GM12878 (cell line): Measurements from ENCODE around the gene NXPE1. TPM values are rescaled to one million over a fixed set of nuclear protein-coding genes. Genes with fewer than 3 reads are reported as not detected.

Experiments used
- ASH2L ChIP-seq: fragments of 300-600, 200-600 bp; sonication (generic); IDR thresholded peaks from 2 replicates; pipeline ENCODE4 v1.6.1; 2017; ENCODE audit warnings: low read depth, mild to moderate bottlenecking, borderline replicate concordance
- ATF3 ChIP-seq: IDR thresholded peaks from 2 replicates; pipeline ENCODE4 v1.6.1; 2011; ENCODE audit warnings: low read depth, mild to moderate bottlenecking, low read length, moderate library complexity, borderline replicate concordance; ENCODE audit errors: extremely low read depth
- CHD4 ChIP-seq: fragments of 200-600 bp; sonication (generic); IDR thresholded peaks from 2 replicates; pipeline ENCODE4 v1.6.1; 2016; ENCODE audit warnings: mild to moderate bottlenecking
- EED ChIP-seq: sonication (generic); IDR thresholded peaks from 2 replicates; pipeline ENCODE4 v1.6.1; 2016; ENCODE audit warnings: antibody characterized with exemption, low read depth
- GATAD2B ChIP-seq: fragments of 450-650 bp; conservative IDR thresholded peaks from 2 replicates; pipeline ENCODE4 v1.6.1; 2017; ENCODE audit warnings: low read depth, mild to moderate bottlenecking, moderate library complexity
- IRF5 ChIP-seq: fragments of 450-650 bp; IDR thresholded peaks from 2 replicates; pipeline ENCODE4 v1.6.1; 2017; ENCODE audit warnings: borderline replicate concordance
- JUNB ChIP-seq: IDR thresholded peaks from 2 replicates; pipeline ENCODE4 v1.6.1; 2016; ENCODE audit warnings: antibody characterized with exemption, mild to moderate bottlenecking
- MXI1 ChIP-seq: fragments of 150-350 bp; IDR thresholded peaks from 2 replicates; pipeline ENCODE4 v1.6.1; 2011; ENCODE audit warnings: low read depth, mild to moderate bottlenecking, inconsistent platforms, low read length, improper control_type of control experiment
- MYC ChIP-seq: IDR thresholded peaks from 2 replicates; pipeline ENCODE4 v1.6.1; 2011; ENCODE audit warnings: mild to moderate bottlenecking, low read length, moderate library complexity, inconsistent platforms; ENCODE audit not compliant: insufficient read depth, insufficient replicate concordance, insufficient read length, severe bottlenecking
- NBN ChIP-seq: fragments of 450-650 bp; IDR thresholded peaks from 2 replicates; pipeline ENCODE4 v1.6.1; 2016
- NFYB ChIP-seq: IDR thresholded peaks from 2 replicates; pipeline ENCODE4 v1.6.1; 2011; ENCODE audit warnings: low read depth, mild to moderate bottlenecking, low read length, improper control_type of control experiment, moderate library complexity; ENCODE audit not compliant: insufficient read depth
- PKNOX1 ChIP-seq: fragments of 450-650 bp; IDR thresholded peaks from 2 replicates; pipeline ENCODE4 v1.6.1; 2016; ENCODE audit warnings: mild to moderate bottlenecking
- RAD51 ChIP-seq: fragments of 450-650 bp; IDR thresholded peaks from 2 replicates; pipeline ENCODE4 v1.6.1; 2016; ENCODE audit warnings: moderate library complexity, mild to moderate bottlenecking, inconsistent platforms
- SIN3A ChIP-seq: IDR thresholded peaks from 2 replicates; pipeline ENCODE4 v1.6.1; 2012; ENCODE audit warnings: low read depth, low read length, improper control_type of control experiment
- SKIL ChIP-seq: fragments of 450-650 bp; IDR thresholded peaks from 2 replicates; pipeline ENCODE4 v1.6.1; 2017; ENCODE audit warnings: mild to moderate bottlenecking, low read depth, inconsistent platforms; ENCODE audit not compliant: poor library complexity, severe bottlenecking
- SUPT20H ChIP-seq: IDR thresholded peaks from 2 replicates; pipeline ENCODE4 v1.6.1; 2011; ENCODE audit warnings: low read depth, mild to moderate bottlenecking, low read length, moderate library complexity, borderline replicate concordance; ENCODE audit not compliant: control insufficient read depth
- TARDBP ChIP-seq: IDR thresholded peaks from 2 replicates; pipeline ENCODE4 v1.6.1; 2016; ENCODE audit warnings: borderline replicate concordance
- ZNF384 ChIP-seq: IDR thresholded peaks from 2 replicates; pipeline ENCODE4 v1.6.1; 2012; ENCODE audit warnings: low read depth, mild to moderate bottlenecking, low read length, improper control_type of control experiment, borderline replicate concordance
- ZNF687 ChIP-seq: fragments of 450-650 bp; IDR thresholded peaks from 2 replicates; pipeline ENCODE4 v1.6.1; 2017; ENCODE audit warnings: mild to moderate bottlenecking, moderate library complexity
- ZZZ3 ChIP-seq: IDR thresholded peaks from 2 replicates; pipeline ENCODE4 v1.6.1; 2011; ENCODE audit warnings: low read depth; ENCODE audit not compliant: control insufficient read depth, insufficient read length
- polyA plus RNA-seq, 11 experiments: library from polyadenylated mRNA; depleted of rRNA in 4 of 11; unstranded in 6 of 11; stranded (reverse) in 5 of 11; fragments of >200 nt; fragmentation: Nextera tagmentation in 4 of 11; fragmentation: Illumina TruSeq in 1 of 11; extraction: Ambion mirVana in 4 of 11; extraction: Trizol in 1 of 11; gene quantifications; 1 replicate in 1 of 11; 2 replicates in 10 of 11; pipeline versions ENCODE4 v1.2.1 to v1.2.3, GENCODE V29; 2011 to 2016; ENCODE audit warnings: inconsistent platforms in 2 of 11, missing spikeins in 2 of 11, low read depth in 1 of 11
- total RNA-seq, 4 experiments: library from RNA; depleted of rRNA in 3 of 4; stranded (reverse); fragments of >200 nt in 3 of 4; fragmentation: Illumina TruSeq in 1 of 4; extraction: Trizol in 1 of 4; gene quantifications; 2 replicates each; pipeline versions ENCODE4 v1.2.1 to v1.2.3, GENCODE V29; 2013 to 2021

Gene NXPE1
- total and polyA plus RNA-seq, 10 of the 15 experiments (the other 5 are each of a cell fraction or from before 2014, with no cell fraction given), result not detected

- TF ChIP-seq CHD4 (no peak), RAD51 (no peak; the same call in none of the 2 replicates), MYC (no peak), NFYB (no peak), SIN3A (no peak), GATAD2B (no peak; the same call in 1 of the 2 replicates), ZNF384 (no peak), TARDBP (no peak), JUNB (no peak), EED (no peak), MXI1 (no peak), ASH2L (no peak), ATF3 (no peak), ZNF687 (peak; percentile 64; the same call in 1 of the 2 replicates), SUPT20H (no peak), IRF5 (no peak), SKIL (peak; percentile 23), ZZZ3 (no peak), NBN (no peak), PKNOX1 (no peak)
Observed at GRCh38 chr11:114606003-114606801, 46.5 kb upstream of the NXPE1 start (continued).
